T-helper 1 cell treated with Interleukin-12 subunit alpha and Interleukin-12 subunit beta and Interleukin-4 antibody, amounts not matched to agents 30 μg/mL and 1 μg/mL, for 36 hours (primary cell): ENCODE data around the gene SPTBN5.

Experiments used
- H3K27ac Mint-ChIP-seq: one replicate; pipeline ENCODE4 v1.8.0; 2021; ENCODE audit warnings: mild to moderate bottlenecking, mixed read lengths
- H3K27me3 Mint-ChIP-seq: one replicate; pipeline ENCODE4 v1.8.0; 2021; ENCODE audit warnings: low read depth, mixed read lengths
- H3K36me3 Mint-ChIP-seq: one replicate; pipeline ENCODE4 v1.8.0; 2021; ENCODE audit warnings: low read depth, mixed read lengths
- H3K4me1 Mint-ChIP-seq: one replicate; pipeline ENCODE4 v1.8.0; 2021; ENCODE audit warnings: low read depth, mixed read lengths
- H3K4me3 Mint-ChIP-seq: one replicate; pipeline ENCODE4 v1.8.0; 2021; ENCODE audit warnings: mild to moderate bottlenecking, moderate library complexity, mixed read lengths
- H3K9me3 Mint-ChIP-seq: one replicate; pipeline ENCODE4 v1.8.0; 2021; ENCODE audit warnings: mixed read lengths

Gene SPTBN5

GRCh38 chr15:41893422-41894250, at the start of gene SPTBN5:
Gene SPTBN5 (minus strand): TSS chr15:41894053. CDS start chr15:41893497, 556 bp downstream.
- Mint-ChIP-seq H3K36me3 (peaks cover 13% of the 10 kb centered on the region), H3K9me3 (no peaks in the 10 kb centered on the region), H3K4me3 (peak within 1 kb of the TSS; percentile 56), H3K27ac (peak within 1 kb of the TSS; percentile 87), H3K4me1 (peaks cover 27% of the 10 kb centered on the region), H3K27me3 (no peaks in the 10 kb centered on the region)

GRCh38 chr15:41942886-41943285, 49.0 kb upstream of the SPTBN5 start:
- Mint-ChIP-seq H3K4me1 (peaks cover 35% of the 10 kb centered on the region), H3K27ac (peak overlapping the region; percentile 63), H3K9me3 (no peaks in the 10 kb centered on the region), H3K27me3 (no peaks in the 10 kb centered on the region), H3K4me3 (no peak overlapping the region), H3K36me3 (peaks cover 31% of the 10 kb centered on the region)

- H3K27ac Mint-ChIP-seq, result no peak overlapping the region
- no peak overlapping the region for H3K4me3 Mint-ChIP-seq
- H3K4me1 Mint-ChIP-seq, result peaks cover 43% of the 10 kb centered on the region
- H3K36me3 Mint-ChIP-seq, result peaks cover 28% of the 10 kb centered on the region
- no peaks in the 10 kb centered on the region for H3K27me3 Mint-ChIP-seq
- H3K9me3 Mint-ChIP-seq, result no peaks in the 10 kb centered on the region
These were observed 48.0 kb upstream of the SPTBN5 start for GRCh38 chr15:41941644-41942415.

- H3K4me3 Mint-ChIP-seq, result peak overlapping the region; percentile 33
- peaks cover 28% of the 10 kb centered on the region for H3K36me3 Mint-ChIP-seq
- H3K27ac Mint-ChIP-seq, result peak overlapping the region; percentile 85
- peaks cover 55% of the 10 kb centered on the region for H3K4me1 Mint-ChIP-seq
- H3K9me3 Mint-ChIP-seq, result no peaks in the 10 kb centered on the region
- no peaks in the 10 kb centered on the region for H3K27me3 Mint-ChIP-seq
These were observed 46.6 kb upstream of the SPTBN5 start for GRCh38 chr15:41940441-41940857.

GRCh38 chr15:41939986-41940385, 46.1 kb upstream of the SPTBN5 start:
- H3K4me3 Mint-ChIP-seq, result peak overlapping the region; percentile 33
- H3K36me3 Mint-ChIP-seq, result peaks cover 26% of the 10 kb centered on the region
- H3K4me1 Mint-ChIP-seq, result peaks cover 57% of the 10 kb centered on the region
- peak overlapping the region; percentile 85 for H3K27ac Mint-ChIP-seq
- H3K27me3 Mint-ChIP-seq, result no peaks in the 10 kb centered on the region
- no peaks in the 10 kb centered on the region for H3K9me3 Mint-ChIP-seq

GRCh38 chr15:41937568-41937923, 43.7 kb upstream of the SPTBN5 start:
- peaks cover 21% of the 10 kb centered on the region for H3K36me3 Mint-ChIP-seq
- peak overlapping the region; percentile 74 for H3K4me3 Mint-ChIP-seq
- no peaks in the 10 kb centered on the region for H3K27me3 Mint-ChIP-seq
- H3K27ac Mint-ChIP-seq, result peak overlapping the region; percentile 100
- peaks cover 68% of the 10 kb centered on the region for H3K4me1 Mint-ChIP-seq
- no peaks in the 10 kb centered on the region for H3K9me3 Mint-ChIP-seq

GRCh38 chr15:41936649-41937567, 43.1 kb upstream of the SPTBN5 start:
- Mint-ChIP-seq H3K4me1 (peaks cover 67% of the 10 kb centered on the region), H3K9me3 (no peaks in the 10 kb centered on the region), H3K27ac (peak overlapping the region; percentile 100), H3K4me3 (peak overlapping the region; percentile 74), H3K36me3 (peaks cover 17% of the 10 kb centered on the region), H3K27me3 (no peaks in the 10 kb centered on the region)

- peak overlapping the region; percentile 74 for H3K4me3 Mint-ChIP-seq
These were observed 42.3 kb upstream of the SPTBN5 start for GRCh38 chr15:41936155-41936554.

GRCh38 chr15:41935566-41936020, 41.7 kb upstream of the SPTBN5 start:
- peaks cover 61% of the 10 kb centered on the region for H3K4me1 Mint-ChIP-seq
- peaks cover 15% of the 10 kb centered on the region for H3K36me3 Mint-ChIP-seq
- no peaks in the 10 kb centered on the region for H3K9me3 Mint-ChIP-seq
- peak overlapping the region; percentile 100 for H3K27ac Mint-ChIP-seq
- peak overlapping the region; percentile 78 for H3K4me3 Mint-ChIP-seq
- no peaks in the 10 kb centered on the region for H3K27me3 Mint-ChIP-seq

More at GRCh38 chr15:41936155-41936554, 42.3 kb upstream of the SPTBN5 start:
- Mint-ChIP-seq H3K27ac (peak overlapping the region; percentile 100), H3K36me3 (peaks cover 17% of the 10 kb centered on the region), H3K27me3 (no peaks in the 10 kb centered on the region), H3K9me3 (no peaks in the 10 kb centered on the region), H3K4me1 (peaks cover 67% of the 10 kb centered on the region)

- Mint-ChIP-seq H3K36me3 (peaks cover 11% of the 10 kb centered on the region), H3K4me3 (peak overlapping the region; percentile 78)
These were observed 41.0 kb upstream of the SPTBN5 start for GRCh38 chr15:41934843-41935242.

GRCh38 chr15:41933771-41934170, 39.9 kb upstream of the SPTBN5 start:
- no peaks in the 10 kb centered on the region for H3K9me3 Mint-ChIP-seq
- H3K4me3 Mint-ChIP-seq, result no peak overlapping the region
- H3K27ac Mint-ChIP-seq, result peak overlapping the region; percentile 100
- H3K4me1 Mint-ChIP-seq, result peaks cover 65% of the 10 kb centered on the region
- peaks cover 11% of the 10 kb centered on the region for H3K36me3 Mint-ChIP-seq
- H3K27me3 Mint-ChIP-seq, result no peaks in the 10 kb centered on the region

More at GRCh38 chr15:41934843-41935242, 41.0 kb upstream of the SPTBN5 start:
- H3K9me3 Mint-ChIP-seq, result no peaks in the 10 kb centered on the region
- H3K27me3 Mint-ChIP-seq, result no peaks in the 10 kb centered on the region
- H3K27ac Mint-ChIP-seq, result peak overlapping the region; percentile 100
- peaks cover 58% of the 10 kb centered on the region for H3K4me1 Mint-ChIP-seq

- Mint-ChIP-seq H3K4me1 (peaks cover 63% of the 10 kb centered on the region), H3K4me3 (no peak overlapping the region), H3K9me3 (no peaks in the 10 kb centered on the region), H3K36me3 (peaks cover 11% of the 10 kb centered on the region), H3K27ac (peak overlapping the region; percentile 100), H3K27me3 (no peaks in the 10 kb centered on the region)
These were observed 39.5 kb upstream of the SPTBN5 start for GRCh38 chr15:41933326-41933725.

GRCh38 chr15:41932511-41933289, 38.8 kb upstream of the SPTBN5 start:
- H3K27ac Mint-ChIP-seq, result peak overlapping the region; percentile 100
- no peaks in the 10 kb centered on the region for H3K9me3 Mint-ChIP-seq
- H3K4me1 Mint-ChIP-seq, result peaks cover 58% of the 10 kb centered on the region

More at GRCh38 chr15:41932511-41933289, 38.8 kb upstream of the SPTBN5 start:
- H3K27me3 Mint-ChIP-seq, result no peaks in the 10 kb centered on the region
- H3K36me3 Mint-ChIP-seq, result peaks cover 11% of the 10 kb centered on the region
- H3K4me3 Mint-ChIP-seq, result no peak overlapping the region
